Fibroblast of the aortic adventitia (primary cell): ENCODE results near the gene IKBKE. TPM values are rescaled to one million over a fixed set of nuclear protein-coding genes. Genes with fewer than 3 reads are reported as not detected.

Experiments
- DNase-seq: peaks from one replicate; pipeline ENCODE4 v3.0.0-alpha.2; 2010; ENCODE audit warnings: low read depth
- H3K4me3 ChIP-seq: 2 replicates; pipeline ENCODE4 v1.5.1; 2011; ENCODE audit warnings: low read depth, mild to moderate bottlenecking, control low read depth, low read length, moderate library complexity
- total RNA-seq: library from RNA; depleted of rRNA; stranded (reverse); fragments of >200 nt; gene quantifications from 2 replicates; pipeline ENCODE4 v1.2.3, GENCODE V29; 2012; ENCODE audit warnings: low replicate concordance
- TF ChIP-seq, protein P1 (sequence below): IDR thresholded peaks from 2 replicates; pipeline ENCODE4 v1.5.1; 2011; ENCODE audit warnings: mild to moderate bottlenecking, low read length, control low read depth, inconsistent platforms; ENCODE audit not compliant: insufficient read depth

The IKBKE gene
- total RNA-seq, 1 donor = 11.5 TPM

DNA sequence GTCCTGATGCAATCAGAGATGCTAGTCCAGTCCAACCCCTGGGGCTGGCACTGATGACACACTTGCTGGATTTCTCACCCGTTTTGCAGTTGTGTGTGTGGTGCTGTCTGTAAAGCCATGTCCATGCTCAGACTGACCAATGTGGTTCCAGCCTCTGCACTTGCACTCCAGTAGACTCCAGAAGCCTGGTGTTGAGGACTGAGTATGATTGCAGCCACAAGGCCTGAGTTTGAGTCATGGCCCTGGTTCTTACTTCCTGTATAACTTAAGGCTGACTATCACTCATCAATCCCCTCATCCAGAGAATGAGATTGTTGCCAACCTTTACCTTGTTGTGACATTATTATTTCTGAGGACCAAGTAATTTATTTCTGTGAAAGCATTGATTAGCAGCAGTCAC lies 34.8 kb upstream of the IKBKE start:
- TF ChIP-seq, protein P1, sequence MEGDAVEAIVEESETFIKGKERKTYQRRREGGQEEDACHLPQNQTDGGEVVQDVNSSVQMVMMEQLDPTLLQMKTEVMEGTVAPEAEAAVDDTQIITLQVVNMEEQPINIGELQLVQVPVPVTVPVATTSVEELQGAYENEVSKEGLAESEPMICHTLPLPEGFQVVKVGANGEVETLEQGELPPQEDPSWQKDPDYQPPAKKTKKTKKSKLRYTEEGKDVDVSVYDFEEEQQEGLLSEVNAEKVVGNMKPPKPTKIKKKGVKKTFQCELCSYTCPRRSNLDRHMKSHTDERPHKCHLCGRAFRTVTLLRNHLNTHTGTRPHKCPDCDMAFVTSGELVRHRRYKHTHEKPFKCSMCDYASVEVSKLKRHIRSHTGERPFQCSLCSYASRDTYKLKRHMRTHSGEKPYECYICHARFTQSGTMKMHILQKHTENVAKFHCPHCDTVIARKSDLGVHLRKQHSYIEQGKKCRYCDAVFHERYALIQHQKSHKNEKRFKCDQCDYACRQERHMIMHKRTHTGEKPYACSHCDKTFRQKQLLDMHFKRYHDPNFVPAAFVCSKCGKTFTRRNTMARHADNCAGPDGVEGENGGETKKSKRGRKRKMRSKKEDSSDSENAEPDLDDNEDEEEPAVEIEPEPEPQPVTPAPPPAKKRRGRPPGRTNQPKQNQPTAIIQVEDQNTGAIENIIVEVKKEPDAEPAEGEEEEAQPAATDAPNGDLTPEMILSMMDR = no peak
- H3K4me3 ChIP-seq = no peak overlapping the region
- DNase-seq = no peak

DNA sequence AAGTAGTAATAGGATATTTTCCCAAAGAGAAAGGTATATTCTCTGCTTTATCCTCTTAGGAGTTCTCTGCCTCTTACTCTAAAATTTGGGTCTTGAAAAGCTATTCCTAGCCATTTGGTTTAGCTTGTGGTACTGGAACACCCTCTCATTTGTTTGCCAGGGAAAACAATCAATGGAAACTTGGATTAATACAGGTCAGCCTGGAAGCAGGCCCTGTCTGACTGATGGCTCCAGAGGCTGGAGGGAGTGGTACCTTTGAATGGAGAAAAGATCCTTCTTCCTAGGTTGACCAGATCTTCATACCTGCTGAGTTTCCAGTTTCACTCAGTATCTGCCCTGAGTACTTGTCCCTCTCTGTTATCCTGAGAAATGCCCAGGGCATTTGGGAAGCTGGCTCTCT lies 31.7 kb upstream of the IKBKE start:
- TF ChIP-seq, protein P1 = no peak
- DNase-seq = no peak
- H3K4me3 ChIP-seq = no peak overlapping the region

DNA sequence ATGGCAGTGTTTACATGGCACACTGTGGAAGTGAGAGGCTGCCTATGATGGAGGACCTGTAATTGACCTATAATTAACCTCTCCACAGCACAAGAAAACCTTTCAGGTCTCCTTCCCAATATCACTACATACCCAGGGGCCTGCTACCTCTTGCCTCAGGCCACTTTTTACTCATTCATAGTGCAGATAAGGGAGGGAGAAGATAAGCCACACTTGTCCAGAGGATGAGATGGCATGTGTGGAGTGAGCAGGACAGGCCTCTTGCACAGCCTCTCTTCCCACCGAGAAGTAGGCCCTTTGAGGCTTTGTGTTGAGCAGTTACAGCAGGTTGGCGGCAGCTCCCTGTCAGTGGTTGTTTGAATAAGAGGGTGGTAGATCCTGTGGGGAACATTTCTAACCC lies 31.1 kb upstream of the IKBKE start:
- no peak overlapping the region for H3K4me3 ChIP-seq
- TF ChIP-seq, protein P1 = no peak
- DNase-seq = no peak

DNA sequence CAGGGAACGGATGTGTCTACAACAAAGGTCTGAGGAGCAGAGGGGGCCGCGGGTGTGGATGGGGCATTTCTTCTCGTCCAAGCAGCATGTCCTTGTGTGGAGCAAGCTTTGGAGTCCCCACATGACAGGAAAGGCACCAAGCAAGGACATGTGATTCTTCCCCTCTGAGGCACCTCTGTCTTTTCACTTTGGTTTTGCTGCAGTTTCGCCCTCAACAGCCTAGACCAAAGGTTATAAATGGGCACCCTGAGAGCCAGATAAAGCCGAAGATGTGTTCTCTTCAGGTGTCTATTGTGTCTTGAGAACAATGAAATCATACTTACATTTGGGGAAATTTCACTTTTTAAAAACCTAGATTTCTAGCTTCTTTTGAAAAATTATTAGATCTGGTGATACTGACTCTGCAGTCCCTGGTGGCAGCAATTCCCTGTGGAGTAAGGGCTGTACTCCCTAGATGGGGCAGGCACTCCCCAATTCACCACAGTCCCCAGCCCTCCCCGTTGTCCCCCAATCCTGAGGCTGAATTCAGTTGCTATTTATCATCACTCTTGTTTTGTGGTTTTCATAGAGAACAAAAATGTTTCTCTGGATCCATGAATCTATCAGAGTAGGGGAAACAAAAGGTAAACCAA lies 28.8 kb upstream of the IKBKE start:
- DNase-seq = no peak

DNA sequence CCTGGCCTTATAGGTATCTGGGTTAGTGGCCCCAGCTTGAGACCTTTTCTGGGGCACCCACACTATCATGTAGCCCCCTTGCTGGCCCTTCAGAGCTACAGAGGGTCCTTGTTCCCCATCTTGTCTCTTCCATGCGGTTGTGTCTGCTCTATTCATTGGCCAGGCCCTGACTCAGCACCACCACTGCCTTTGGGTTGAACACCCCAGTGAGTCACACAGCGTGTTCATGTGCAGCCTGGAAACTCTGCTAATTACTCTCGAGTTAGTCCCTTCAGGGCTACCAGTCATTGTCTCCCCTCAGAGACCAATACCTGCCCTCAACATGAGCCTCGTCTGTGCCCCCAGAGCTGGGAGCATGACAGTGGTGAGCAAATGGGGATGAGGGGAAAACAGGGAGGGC lies 28.2 kb upstream of the IKBKE start:
- DNase-seq = no peak
- H3K4me3 ChIP-seq = no peak overlapping the region
- TF ChIP-seq, protein P1 = no peak

More for the DNA sequence above, 28.8 kb upstream of the IKBKE start:
- TF ChIP-seq, protein P1 = no peak
- H3K4me3 ChIP-seq = no peak overlapping the region

DNA sequence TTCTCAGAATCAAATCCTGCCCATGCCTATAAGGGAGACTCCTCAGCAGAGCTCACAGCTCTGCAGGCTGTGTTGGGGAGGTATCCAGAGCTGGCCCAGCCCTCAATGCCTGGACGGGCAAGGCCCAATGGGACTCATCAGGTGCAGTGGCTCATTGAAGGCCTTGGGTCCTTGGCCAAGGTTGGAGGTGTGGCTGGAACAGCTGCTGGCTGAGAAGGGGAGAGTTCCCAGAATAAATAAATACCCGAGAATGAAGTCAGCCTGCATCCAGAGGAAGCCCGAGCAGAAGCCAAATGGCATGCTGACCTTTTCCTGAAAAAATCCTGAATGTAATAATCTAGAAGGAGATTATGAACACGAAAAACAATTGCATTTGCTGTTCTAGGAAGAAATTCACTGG lies 25.2 kb upstream of the IKBKE start:
- peak; percentile 76 for DNase-seq
- no peak overlapping the region for H3K4me3 ChIP-seq
- TF ChIP-seq, protein P1 = no peak

DNA sequence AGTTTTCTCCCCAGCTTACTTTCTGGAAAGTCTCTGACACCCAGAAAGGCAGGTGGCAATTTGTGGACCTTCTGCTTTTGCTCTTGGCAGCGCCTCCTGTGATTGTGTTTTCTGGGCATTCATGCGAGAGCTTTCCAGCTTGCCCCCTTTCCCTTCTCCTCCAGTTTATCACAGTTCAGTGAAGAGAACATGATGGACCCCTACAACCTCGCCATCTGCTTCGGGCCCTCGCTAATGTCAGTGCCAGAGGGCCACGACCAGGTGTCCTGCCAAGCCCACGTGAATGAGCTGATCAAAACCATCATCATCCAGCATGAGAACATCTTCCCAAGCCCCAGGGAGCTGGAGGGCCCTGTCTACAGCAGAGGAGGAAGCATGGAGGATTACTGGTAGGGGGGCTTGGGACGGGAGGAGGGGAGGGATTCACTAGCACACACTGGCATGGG lies 24.3 kb upstream of the IKBKE start:
- DNase-seq = no peak
- TF ChIP-seq, protein P1 = no peak
- H3K4me3 ChIP-seq = no peak overlapping the region
